AG10803 (cell line): Measurements from ENCODE around the gene PPP1R16B.

Experiments used
- DNase-seq: peaks from one replicate; pipeline ENCODE4 v3.0.0; 2010; ENCODE audit warnings: low read depth
- H3K4me3 ChIP-seq: 2 replicates; pipeline ENCODE4 v1.5.1; 2011; ENCODE audit warnings: mild to moderate bottlenecking, low read length, control low read depth
- TF ChIP-seq, protein P1 (sequence below): conservative IDR thresholded peaks from 2 replicates; pipeline ENCODE4 v1.5.1; 2011; ENCODE audit warnings: mild to moderate bottlenecking, low read length, control low read depth, inconsistent platforms

The PPP1R16B gene

DNA sequence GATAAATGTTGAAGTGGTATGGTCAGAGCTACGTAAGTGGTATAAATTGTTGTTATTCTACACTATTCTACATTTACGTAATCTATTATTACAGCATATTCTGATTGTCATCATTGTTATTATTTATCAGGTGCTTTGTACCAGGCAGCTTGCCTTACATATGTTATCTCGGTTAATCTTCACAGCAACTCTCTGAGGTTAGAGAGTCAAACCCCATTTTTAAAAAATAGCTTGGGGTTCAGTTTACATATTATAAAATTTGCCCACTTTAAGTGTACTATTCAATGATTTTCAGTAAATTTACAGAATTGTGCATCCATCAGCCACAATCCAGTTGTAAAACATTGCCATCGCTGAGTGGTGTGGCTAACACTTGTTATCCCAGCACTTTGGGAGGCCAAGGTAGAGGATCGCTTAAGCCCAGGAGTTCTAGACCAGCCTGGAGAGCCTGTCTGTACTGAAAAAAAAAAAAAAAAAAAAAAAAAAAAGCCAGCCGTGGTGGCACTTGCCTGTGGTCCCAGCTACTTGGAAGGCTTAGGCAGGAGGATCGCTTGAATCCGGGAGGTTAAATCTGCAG lies 35.5 kb downstream of the PPP1R16B start:
- no peak for DNase-seq
- no peak overlapping the region for H3K4me3 ChIP-seq
- TF ChIP-seq, protein P1, sequence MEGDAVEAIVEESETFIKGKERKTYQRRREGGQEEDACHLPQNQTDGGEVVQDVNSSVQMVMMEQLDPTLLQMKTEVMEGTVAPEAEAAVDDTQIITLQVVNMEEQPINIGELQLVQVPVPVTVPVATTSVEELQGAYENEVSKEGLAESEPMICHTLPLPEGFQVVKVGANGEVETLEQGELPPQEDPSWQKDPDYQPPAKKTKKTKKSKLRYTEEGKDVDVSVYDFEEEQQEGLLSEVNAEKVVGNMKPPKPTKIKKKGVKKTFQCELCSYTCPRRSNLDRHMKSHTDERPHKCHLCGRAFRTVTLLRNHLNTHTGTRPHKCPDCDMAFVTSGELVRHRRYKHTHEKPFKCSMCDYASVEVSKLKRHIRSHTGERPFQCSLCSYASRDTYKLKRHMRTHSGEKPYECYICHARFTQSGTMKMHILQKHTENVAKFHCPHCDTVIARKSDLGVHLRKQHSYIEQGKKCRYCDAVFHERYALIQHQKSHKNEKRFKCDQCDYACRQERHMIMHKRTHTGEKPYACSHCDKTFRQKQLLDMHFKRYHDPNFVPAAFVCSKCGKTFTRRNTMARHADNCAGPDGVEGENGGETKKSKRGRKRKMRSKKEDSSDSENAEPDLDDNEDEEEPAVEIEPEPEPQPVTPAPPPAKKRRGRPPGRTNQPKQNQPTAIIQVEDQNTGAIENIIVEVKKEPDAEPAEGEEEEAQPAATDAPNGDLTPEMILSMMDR: no peak

DNA sequence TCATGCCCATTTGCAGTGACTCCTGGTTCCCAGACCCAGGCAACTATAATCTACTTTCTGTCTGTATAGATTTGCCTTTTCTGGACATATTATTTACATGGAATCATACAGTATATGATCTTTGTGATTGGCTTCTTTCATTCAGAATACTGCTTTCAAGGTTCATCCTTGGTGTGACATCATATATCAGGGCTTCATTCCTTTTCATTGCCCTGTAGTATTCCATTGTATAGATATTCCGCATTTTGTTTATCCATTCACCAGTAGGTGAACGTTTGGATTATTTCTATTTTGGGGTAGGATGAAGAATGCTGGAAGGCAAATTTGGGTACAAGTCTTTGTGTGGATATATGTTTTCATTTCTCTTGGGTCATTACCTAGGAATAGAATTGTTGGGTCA lies 36.1 kb downstream of the PPP1R16B start:
- H3K4me3 ChIP-seq: no peak overlapping the region
- TF ChIP-seq, protein P1: no peak
- no peak for DNase-seq

- H3K4me3 ChIP-seq: no peak overlapping the region
- DNase-seq: no peak
- TF ChIP-seq, protein P1: no peak
These were observed 36.5 kb downstream of the PPP1R16B start for GRCh38 chr20:38842026-38842425.

GRCh38 chr20:38842558-38842981 lies 37.1 kb downstream of the PPP1R16B start:
- TF ChIP-seq, protein P1: no peak
- no peak for DNase-seq
- H3K4me3 ChIP-seq: no peak overlapping the region

DNA sequence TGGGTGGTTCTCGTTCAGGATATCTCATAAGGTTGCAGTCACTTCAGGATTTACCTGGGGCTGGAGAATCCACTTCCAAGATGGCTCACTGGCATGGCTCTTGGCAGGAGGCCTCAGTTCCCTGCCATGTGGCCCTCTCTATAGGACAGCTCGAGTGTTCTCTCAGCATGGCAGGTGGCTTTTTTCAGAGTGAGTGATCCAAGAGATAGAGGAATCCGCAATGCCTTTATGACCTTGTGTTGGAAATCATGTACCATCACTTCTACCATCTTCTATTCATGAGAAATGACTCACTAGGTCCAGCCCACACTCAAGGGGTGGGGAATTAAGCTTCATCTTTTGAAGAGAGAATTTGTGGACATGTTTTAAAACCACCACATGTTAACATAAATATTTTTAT lies 37.8 kb downstream of the PPP1R16B start:
- TF ChIP-seq, protein P1: no peak
- DNase-seq: no peak
- H3K4me3 ChIP-seq: no peak overlapping the region

DNA sequence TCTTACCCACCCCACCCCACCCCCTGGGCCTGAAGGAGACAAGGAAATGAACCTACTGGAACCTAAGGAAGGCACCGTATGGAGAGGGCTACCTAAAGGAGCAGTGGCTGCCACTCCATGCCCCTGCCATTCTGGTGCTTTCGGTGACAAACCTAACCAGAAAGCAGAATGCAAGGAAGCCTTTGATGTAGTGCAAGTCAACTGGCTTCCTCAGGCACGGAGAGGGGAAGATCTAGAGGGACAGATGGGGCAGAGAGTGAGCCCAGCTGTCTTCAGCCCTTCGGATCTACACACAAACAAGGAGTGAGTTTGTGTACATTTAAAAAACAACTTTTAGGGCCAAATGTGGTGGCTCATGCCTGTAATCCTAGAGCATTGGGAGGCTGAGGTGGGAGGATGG lies 39.5 kb downstream of the PPP1R16B start:
- TF ChIP-seq, protein P1: no peak
- no peak overlapping the region for H3K4me3 ChIP-seq
- DNase-seq: no peak

- H3K4me3 ChIP-seq: no peak overlapping the region
- no peak for DNase-seq
- TF ChIP-seq, protein P1: no peak
These were observed 42.3 kb downstream of the PPP1R16B start for GRCh38 chr20:38847840-38848239.
